Skeletal muscle satellite cell (primary cell): ENCODE results near the gene SLC66A1.

Experiments
- H3K27me3 ChIP-seq: 2 replicates; pipeline ENCODE4 v1.7.0; 2013; ENCODE audit warnings: low read length; ENCODE audit not compliant: control insufficient read depth, insufficient read depth
- H3K36me3 ChIP-seq: 2 replicates; pipeline ENCODE4 v1.7.0; 2013; ENCODE audit warnings: mild to moderate bottlenecking, control low read depth, low read length; ENCODE audit not compliant: insufficient read depth
- H3K4me1 ChIP-seq: 2 replicates; pipeline ENCODE4 v1.7.0; 2013; ENCODE audit warnings: low read length; ENCODE audit not compliant: control insufficient read depth, insufficient read depth
- H3K4me2 ChIP-seq: 2 replicates; pipeline ENCODE4 v1.7.0; 2013; ENCODE audit warnings: mild to moderate bottlenecking, low read length
- H3K4me3 ChIP-seq: 2 replicates; pipeline ENCODE4 v1.7.0; 2013; ENCODE audit warnings: low read length
- H3K9ac ChIP-seq: 2 replicates; pipeline ENCODE4 v1.7.0; 2013; ENCODE audit warnings: mild to moderate bottlenecking, low read depth, low read length, moderate library complexity
- H3K9me3 ChIP-seq: replicated peaks from 2 replicates; pipeline ENCODE4 v1.7.0; 2013; ENCODE audit warnings: mild to moderate bottlenecking, control low read depth, low read length

The SLC66A1 gene

DNA sequence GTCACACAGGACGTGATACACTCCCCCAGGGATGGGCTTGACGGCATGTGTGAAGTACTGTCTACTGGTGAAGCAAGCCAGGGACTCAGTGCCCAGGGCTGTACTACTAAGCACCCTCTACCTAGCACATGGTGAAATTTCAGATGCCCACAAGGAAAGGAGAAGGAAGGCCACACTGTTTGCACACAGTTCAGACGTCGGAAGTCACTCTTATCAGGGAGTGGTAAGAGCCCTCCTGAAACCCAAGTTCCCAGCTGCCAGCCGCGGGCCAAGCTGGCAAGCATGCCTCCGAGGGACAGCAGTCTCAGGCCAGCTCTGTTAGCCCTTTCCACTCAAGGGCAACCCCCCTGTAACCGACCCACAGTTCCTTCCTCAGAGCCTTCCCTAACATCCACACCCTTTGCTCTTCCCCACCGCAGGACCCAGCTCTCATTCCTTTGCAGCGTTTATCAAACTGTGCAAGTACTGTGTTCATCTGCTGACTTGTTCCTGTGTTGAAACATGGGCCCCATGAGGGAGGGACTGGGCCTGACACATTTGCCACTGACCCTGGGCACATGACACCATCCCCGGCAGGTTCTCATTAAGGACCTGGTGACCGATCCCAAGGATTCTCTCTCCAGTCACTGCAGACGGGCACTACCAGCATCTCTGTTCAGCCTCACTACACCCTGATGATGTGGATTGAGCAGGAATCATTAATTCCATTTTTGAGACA, 58.5 kb downstream of the SLC66A1 start:
- Histone ChIP-seq H3K4me2 (no peak overlapping the region), H3K9me3 (no peaks in the 10 kb centered on the region), H3K4me1 (peaks cover 4% of the 10 kb centered on the region), H3K27me3 (no peaks in the 10 kb centered on the region), H3K4me3 (no peak overlapping the region), H3K9ac (no peak overlapping the region), H3K36me3 (peaks cover 38% of the 10 kb centered on the region)

- Histone ChIP-seq H3K9ac (no peak overlapping the region), H3K9me3 (no peaks in the 10 kb centered on the region), H3K27me3 (no peaks in the 10 kb centered on the region), H3K4me2 (no peak overlapping the region), H3K36me3 (peaks cover 46% of the 10 kb centered on the region), H3K4me1 (peaks cover 4% of the 10 kb centered on the region), H3K4me3 (no peak overlapping the region)
Observed at GRCh38 chr1:19371226-19372135, 59.4 kb downstream of the SLC66A1 start.

DNA sequence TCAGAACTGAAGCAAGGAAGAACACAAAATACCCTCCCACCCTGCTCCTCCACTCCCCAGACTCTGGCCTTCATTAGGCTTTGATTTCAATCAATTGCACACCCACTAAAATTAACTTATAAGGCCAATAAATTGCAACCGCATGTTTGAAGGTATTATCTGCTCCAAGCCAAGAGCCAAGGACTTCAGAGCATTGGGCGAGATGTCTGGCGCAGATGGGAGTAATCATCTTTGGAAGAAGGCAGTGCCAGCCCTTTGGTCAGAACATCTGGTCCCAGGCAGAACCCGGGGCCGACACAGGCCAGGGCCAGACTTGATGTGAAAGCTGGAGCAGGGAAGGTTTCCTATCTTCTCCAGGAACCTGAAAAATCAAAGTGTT, 60.0 kb downstream of the SLC66A1 start:
- H3K9ac ChIP-seq, result no peak overlapping the region
- no peak overlapping the region for H3K4me3 ChIP-seq
- peaks cover 53% of the 10 kb centered on the region for H3K36me3 ChIP-seq

GRCh38 chr1:19372602-19373001, 60.5 kb downstream of the SLC66A1 start:
- Histone ChIP-seq H3K4me2 (no peak overlapping the region), H3K27me3 (no peaks in the 10 kb centered on the region), H3K9ac (no peak overlapping the region), H3K9me3 (no peaks in the 10 kb centered on the region), H3K4me1 (peaks cover 4% of the 10 kb centered on the region), H3K36me3 (peaks cover 58% of the 10 kb centered on the region), H3K4me3 (no peak overlapping the region)

More for the DNA sequence above, 60.0 kb downstream of the SLC66A1 start:
- peaks cover 4% of the 10 kb centered on the region for H3K4me1 ChIP-seq
- no peaks in the 10 kb centered on the region for H3K9me3 ChIP-seq
- no peaks in the 10 kb centered on the region for H3K27me3 ChIP-seq
- H3K4me2 ChIP-seq, result no peak overlapping the region

DNA sequence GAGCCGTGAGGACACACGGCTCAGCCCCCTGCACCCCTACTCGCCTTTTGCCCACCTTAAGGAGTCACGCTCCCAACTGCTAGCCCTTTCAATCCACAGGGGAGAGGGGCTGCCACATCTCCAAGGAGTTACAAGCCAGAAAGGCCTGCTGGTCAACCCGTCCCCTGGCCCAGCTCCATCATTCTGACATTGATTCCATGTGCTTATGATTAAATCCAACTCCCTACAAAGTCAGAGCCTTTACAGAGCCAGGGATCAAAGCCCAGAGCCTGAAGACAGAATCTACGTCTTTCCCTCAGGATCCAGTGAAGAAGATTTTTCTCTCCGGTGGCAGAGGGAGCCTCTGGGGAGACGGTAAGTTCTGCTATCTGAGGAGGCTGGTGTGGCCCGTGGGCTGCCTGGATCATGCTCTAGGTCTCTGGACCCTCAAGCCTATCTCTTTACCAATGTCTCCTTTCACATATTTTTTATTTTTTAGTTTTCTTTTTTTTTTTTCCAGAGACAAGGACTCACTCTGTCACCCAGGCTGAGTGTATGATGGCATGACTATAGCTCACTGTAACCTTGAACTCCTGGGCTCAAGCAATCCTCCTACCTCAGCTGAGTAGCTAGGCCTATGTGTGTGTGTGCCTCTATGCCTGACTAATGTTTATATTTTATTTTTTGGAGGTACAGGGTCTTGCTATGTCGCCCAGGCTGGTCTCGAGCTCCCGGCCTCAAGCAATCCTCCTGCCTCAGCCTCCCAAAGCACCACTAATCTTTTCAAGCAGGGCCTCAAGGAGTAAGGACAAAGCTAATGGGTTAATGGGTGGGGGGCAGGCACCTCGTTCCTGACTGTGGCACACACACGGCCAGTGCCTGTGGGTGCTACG, 61.3 kb downstream of the SLC66A1 start:
- Histone ChIP-seq H3K4me3 (no peak overlapping the region), H3K9ac (no peak overlapping the region), H3K9me3 (no peaks in the 10 kb centered on the region), H3K36me3 (peaks cover 66% of the 10 kb centered on the region), H3K27me3 (no peaks in the 10 kb centered on the region), H3K4me1 (no peaks in the 10 kb centered on the region), H3K4me2 (no peak overlapping the region)

- H3K9ac ChIP-seq, result no peak overlapping the region
- H3K4me3 ChIP-seq, result no peak overlapping the region
- H3K9me3 ChIP-seq, result no peaks in the 10 kb centered on the region
- H3K36me3 ChIP-seq, result peaks cover 71% of the 10 kb centered on the region
- no peaks in the 10 kb centered on the region for H3K4me1 ChIP-seq
- H3K27me3 ChIP-seq, result no peaks in the 10 kb centered on the region
- H3K4me2 ChIP-seq, result no peak overlapping the region
Observed at GRCh38 chr1:19374083-19374801, 62.1 kb downstream of the SLC66A1 start.

GRCh38 chr1:19374926-19375325, 62.8 kb downstream of the SLC66A1 start:
- Histone ChIP-seq H3K27me3 (no peaks in the 10 kb centered on the region), H3K4me2 (no peak overlapping the region), H3K36me3 (peaks cover 75% of the 10 kb centered on the region), H3K4me1 (no peaks in the 10 kb centered on the region), H3K9me3 (no peaks in the 10 kb centered on the region), H3K4me3 (no peak overlapping the region), H3K9ac (no peak overlapping the region)

GRCh38 chr1:19375631-19376400, 63.7 kb downstream of the SLC66A1 start:
- H3K4me1 ChIP-seq, result no peaks in the 10 kb centered on the region
- no peaks in the 10 kb centered on the region for H3K27me3 ChIP-seq
- no peaks in the 10 kb centered on the region for H3K9me3 ChIP-seq
- no peak overlapping the region for H3K4me3 ChIP-seq
- peaks cover 77% of the 10 kb centered on the region for H3K36me3 ChIP-seq
- no peak overlapping the region for H3K9ac ChIP-seq
- H3K4me2 ChIP-seq, result no peak overlapping the region

- no peaks in the 10 kb centered on the region for H3K4me1 ChIP-seq
- no peaks in the 10 kb centered on the region for H3K27me3 ChIP-seq
- no peak overlapping the region for H3K9ac ChIP-seq
- H3K36me3 ChIP-seq, result peaks cover 73% of the 10 kb centered on the region
- no peak overlapping the region for H3K4me2 ChIP-seq
- H3K4me3 ChIP-seq, result no peak overlapping the region
- H3K9me3 ChIP-seq, result no peaks in the 10 kb centered on the region
Observed at GRCh38 chr1:19376428-19377372, 64.6 kb downstream of the SLC66A1 start.
